PC-9 (cell line): ENCODE data around the gene BCCIP. TPM values are rescaled to one million over a fixed set of nuclear protein-coding genes. Genes with fewer than 3 reads are reported as not detected.

Experiments
- BruUV-seq: library from RNA; stranded (reverse); fragments of 400-500 nt; replicated peaks from 2 replicates; lab custom pipeline; 2021; lab: Mats Ljungman, UMichigan
- CTCF ChIA-PET: fragments of 300-600 bp; sonication (Branson Sonifier 250); formaldehyde crosslinking; loops from one replicate; lab custom pipeline; 2022; ENCODE audit warnings: antibody characterized with exemption; lab: Charles Lee
- POLR2A ChIA-PET: fragments of 300-600 bp; sonication (Branson Sonifier 250); formaldehyde crosslinking; loops from one replicate; lab custom pipeline; 2022; ENCODE audit warnings: antibody characterized with exemption; ENCODE audit not compliant: unreplicated experiment; lab: Charles Lee
- DNase-seq, 2 experiments: peaks; one replicate each; pipeline versions ENCODE4 v3.0.0 to v3.0.0-alpha.2; 2015 to 2022; ENCODE audit warnings: mixed read lengths in 1 of 2
- H2AFZ ChIP-seq: fragments of 200-600 bp; sonication (generic); 2 replicates; pipeline ENCODE4 v1.8.1; 2017; ENCODE audit warnings: antibody characterized with exemption
- H3F3A ChIP-seq: fragments of 200-600 bp; sonication (generic); 2 replicates; pipeline ENCODE4 v1.8.1; 2017; ENCODE audit warnings: antibody characterized with exemption, mild to moderate bottlenecking, low read depth; ENCODE audit not compliant: insufficient read depth
- H3K27ac ChIP-seq: fragments of 200-600 bp; sonication (generic); 2 replicates; pipeline ENCODE4 v1.6.1; 2016; ENCODE audit warnings: mixed run types
- H3K27me3 ChIP-seq: fragments of 200-600 bp; sonication (generic); 2 replicates; pipeline ENCODE4 v1.6.1; 2016; ENCODE audit warnings: low read depth, mixed run types; ENCODE audit not compliant: insufficient read depth
- H3K36me3 ChIP-seq: fragments of 200-600 bp; sonication (generic); 2 replicates; pipeline ENCODE4 v1.6.1; 2016; ENCODE audit warnings: low read depth, mixed run types
- H3K4me1 ChIP-seq: fragments of 200-600 bp; sonication (generic); replicated peaks from 2 replicates; pipeline ENCODE4 v1.6.1; 2016; ENCODE audit warnings: mixed run types; ENCODE audit not compliant: insufficient read depth
- H3K4me2 ChIP-seq: fragments of 200-600 bp; sonication (generic); 2 replicates; pipeline ENCODE4 v1.6.1; 2017; ENCODE audit warnings: mixed run types
- H3K4me3 ChIP-seq: fragments of 200-600 bp; sonication (generic); 2 replicates; pipeline ENCODE4 v1.6.1; 2016; ENCODE audit warnings: mixed run types
- H3K79me2 ChIP-seq: fragments of 200-600 bp; sonication (generic); 2 replicates; pipeline ENCODE4 v1.6.1; 2017; ENCODE audit warnings: low read depth, mixed run types
- H3K9me2 ChIP-seq: fragments of 200-600 bp; sonication (generic); 2 replicates; pipeline ENCODE4 v1.8.1; 2017; ENCODE audit warnings: mild to moderate bottlenecking; ENCODE audit not compliant: insufficient read depth
- H3K9me3 ChIP-seq: fragments of 200-600 bp; sonication (generic); 2 replicates; pipeline ENCODE4 v1.8.1; 2016; ENCODE audit warnings: low read depth; ENCODE audit not compliant: insufficient read depth
- H4K20me1 ChIP-seq: fragments of 200-600 bp; sonication (generic); 2 replicates; pipeline ENCODE4 v1.8.1; 2017; ENCODE audit not compliant: insufficient read depth
- EZH2 ChIP-seq: fragments of 200-600 bp; sonication (generic); IDR thresholded peaks from 2 replicates; pipeline ENCODE4 v1.8.0; 2017; ENCODE audit warnings: antibody characterized with exemption, low read depth
- intact Hi-C: fragments of 100-400 bp; cut with micrococcal nuclease; formaldehyde crosslinking; loops from one replicate; pipeline ENCODE4 v1.10.0; 2022; ENCODE audit not compliant: unreplicated experiment
- total RNA-seq: library from RNA; stranded (reverse); gene quantifications from 2 replicates; pipeline ENCODE4 v1.2.3, GENCODE V29; 2021
- TF ChIP-seq, protein P1 (sequence below): fragments of 200-600 bp; sonication (generic); conservative IDR thresholded peaks from 2 replicates; pipeline ENCODE4 v1.6.1; 2017; ENCODE audit warnings: mixed run types, antibody characterized with exemption, mild to moderate bottlenecking, moderate library complexity

Gene BCCIP
- total RNA-seq, 1 experiment from 2014 or later: 46.0 TPM

- CTCF ChIA-PET: no interaction called here
- H2AFZ ChIP-seq: no peak overlapping the region
- no TSS peak for BruUV-seq
- H4K20me1 ChIP-seq: no peaks in the 10 kb centered on the region
- no peak overlapping the region for H3K4me2 ChIP-seq
- DNase-seq: no peak
- no peaks in the 10 kb centered on the region for H3K79me2 ChIP-seq
- TF ChIP-seq, protein P1, sequence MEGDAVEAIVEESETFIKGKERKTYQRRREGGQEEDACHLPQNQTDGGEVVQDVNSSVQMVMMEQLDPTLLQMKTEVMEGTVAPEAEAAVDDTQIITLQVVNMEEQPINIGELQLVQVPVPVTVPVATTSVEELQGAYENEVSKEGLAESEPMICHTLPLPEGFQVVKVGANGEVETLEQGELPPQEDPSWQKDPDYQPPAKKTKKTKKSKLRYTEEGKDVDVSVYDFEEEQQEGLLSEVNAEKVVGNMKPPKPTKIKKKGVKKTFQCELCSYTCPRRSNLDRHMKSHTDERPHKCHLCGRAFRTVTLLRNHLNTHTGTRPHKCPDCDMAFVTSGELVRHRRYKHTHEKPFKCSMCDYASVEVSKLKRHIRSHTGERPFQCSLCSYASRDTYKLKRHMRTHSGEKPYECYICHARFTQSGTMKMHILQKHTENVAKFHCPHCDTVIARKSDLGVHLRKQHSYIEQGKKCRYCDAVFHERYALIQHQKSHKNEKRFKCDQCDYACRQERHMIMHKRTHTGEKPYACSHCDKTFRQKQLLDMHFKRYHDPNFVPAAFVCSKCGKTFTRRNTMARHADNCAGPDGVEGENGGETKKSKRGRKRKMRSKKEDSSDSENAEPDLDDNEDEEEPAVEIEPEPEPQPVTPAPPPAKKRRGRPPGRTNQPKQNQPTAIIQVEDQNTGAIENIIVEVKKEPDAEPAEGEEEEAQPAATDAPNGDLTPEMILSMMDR: no peak
- no peak for TF ChIP-seq EZH2
- H3K27me3 ChIP-seq: no peaks in the 10 kb centered on the region
- no peaks in the 10 kb centered on the region for H3K36me3 ChIP-seq
- H3K4me1 ChIP-seq: no peaks in the 10 kb centered on the region
- H3F3A ChIP-seq: no peaks in the 10 kb centered on the region
- no peak overlapping the region for H3K4me3 ChIP-seq
- H3K9me3 ChIP-seq: no peaks in the 10 kb centered on the region
- POLR2A ChIA-PET: no interaction called here
- intact Hi-C loops: no loop called here
- no peaks in the 10 kb centered on the region for H3K9me2 ChIP-seq
- H3K27ac ChIP-seq: no peak overlapping the region
Observed at GRCh38 chr10:125815764-125816163, 7.6 kb upstream of the BCCIP start.

- H3F3A ChIP-seq: no peaks in the 10 kb centered on the region
- no peaks in the 10 kb centered on the region for H3K27me3 ChIP-seq
- no TSS peak for BruUV-seq
- TF ChIP-seq, protein P1: no peak
- TF ChIP-seq EZH2: no peak
- H4K20me1 ChIP-seq: no peaks in the 10 kb centered on the region
- no peaks in the 10 kb centered on the region for H3K4me1 ChIP-seq
- ChIA-PET POLR2A (no interaction called here), CTCF (no interaction called here)
- H3K9me2 ChIP-seq: no peaks in the 10 kb centered on the region
- intact Hi-C loops: no loop called here
- H3K79me2 ChIP-seq: peaks cover under 1% of the 10 kb centered on the region; the same call in 1 of the 2 replicates
- no peak overlapping the region for H3K4me2 ChIP-seq
- no peak overlapping the region for H3K4me3 ChIP-seq
- no peaks in the 10 kb centered on the region for H3K9me3 ChIP-seq
- no peak overlapping the region for H3K27ac ChIP-seq
- H3K36me3 ChIP-seq: no peaks in the 10 kb centered on the region
- DNase-seq: no peak
- no peak overlapping the region for H2AFZ ChIP-seq
Observed at GRCh38 chr10:125816548-125816947, 6.8 kb upstream of the BCCIP start.

DNA sequence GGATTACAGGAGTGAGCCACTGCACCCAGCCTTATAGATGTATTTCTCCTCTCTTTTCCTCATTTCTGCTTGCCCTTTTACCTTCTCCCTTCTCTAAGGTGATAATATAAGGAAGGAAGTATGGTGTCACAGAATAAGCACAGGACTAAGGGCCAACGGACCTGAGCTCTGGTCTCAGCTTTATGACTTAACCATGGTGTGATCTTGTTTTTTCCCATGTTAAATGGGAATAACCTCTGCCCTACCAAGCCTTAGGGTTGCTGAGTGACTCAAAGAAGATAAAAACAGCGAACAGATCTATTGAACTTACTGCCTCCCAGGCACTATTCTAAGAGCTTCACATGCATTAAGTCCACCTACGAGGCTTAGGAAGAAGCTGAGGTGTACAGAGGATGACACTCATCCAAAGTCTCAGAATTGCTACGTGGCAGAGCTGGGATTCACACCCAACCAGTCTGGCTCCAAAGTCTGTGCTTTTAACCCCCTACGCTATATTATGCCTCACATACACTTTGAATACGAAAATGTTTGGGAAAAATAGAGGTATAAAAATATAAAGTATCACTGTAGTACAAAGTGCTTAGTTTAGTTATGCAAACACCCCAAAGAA, 5.9 kb upstream of the BCCIP start:
- Histone ChIP-seq H3K4me3 (no peak overlapping the region), H3K79me2 (peaks cover 9% of the 10 kb centered on the region), H2AFZ (no peak overlapping the region), H3K9me2 (no peaks in the 10 kb centered on the region), H4K20me1 (no peaks in the 10 kb centered on the region), H3K4me1 (no peaks in the 10 kb centered on the region), H3K27me3 (no peaks in the 10 kb centered on the region), H3F3A (no peaks in the 10 kb centered on the region), H3K4me2 (no peak overlapping the region), H3K36me3 (no peaks in the 10 kb centered on the region), H3K27ac (no peak overlapping the region), H3K9me3 (no peaks in the 10 kb centered on the region)
- no TSS peak for BruUV-seq
- ChIA-PET POLR2A (interaction anchor here (0.6 kb wide), 1 partner anchor 17 kb away, joined by 11 read pairs; no protein-coding TSS in a partner anchor), CTCF (interaction anchor here (0.6 kb wide), 1 partner anchor 781 kb away, joined by 24 read pairs; no protein-coding TSS in a partner anchor)
- no peak for TF ChIP-seq EZH2
- TF ChIP-seq, protein P1: no peak
- intact Hi-C loops: no loop called here
- DNase-seq: no peak
